ENCODE data around the gene MAVS. TPM values are rescaled to one million over a fixed set of nuclear protein-coding genes. Genes with fewer than 3 reads are reported as not detected.
A peak's percentile ranks its signal among the peaks of the same experiment; 100 is the strongest.
"Not testable (repeated sequence)": the region's sequence is repeated elsewhere in the genome, so short reads cannot be mapped to it uniquely, and the experiment has no call there.

MAVS gene
- total and polyA plus RNA-seq, 9 of the 15 experiments (the other 6 are each of a cell fraction or from before 2014, with no cell fraction given) = 1.6 to 22.0 (median 11.3) TPM

DNA sequence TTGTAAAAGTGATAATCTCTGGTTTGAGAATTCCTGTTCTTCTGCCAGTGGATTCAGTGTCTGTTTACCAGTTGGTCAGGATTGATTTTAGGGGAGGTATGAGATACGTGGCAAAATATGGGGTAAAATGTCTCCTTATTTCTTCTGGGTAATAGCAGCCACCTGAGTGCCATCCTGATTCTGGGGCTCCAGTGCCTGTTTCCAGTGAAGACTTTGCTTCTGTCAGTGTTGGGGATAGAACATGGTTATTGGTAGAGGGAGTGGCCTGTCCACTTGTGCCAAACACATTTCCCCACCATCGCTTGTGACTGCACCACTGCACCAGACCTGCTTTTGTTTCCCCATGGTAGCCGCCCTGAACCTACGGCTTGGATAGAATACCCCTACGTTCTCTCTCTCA is 58.2 kb downstream of the MAVS start:
- Histone ChIP-seq H3K4me3 (no peak overlapping the region), H3K79me2 (ENCODE audit: control insufficient read depth, insufficient read depth, low read length) (peaks cover 93% of the 10 kb centered on the region), H2AFZ (ENCODE audit: low read depth, low read length) (no peak overlapping the region), H3K4me2 (ENCODE audit: insufficient read depth, low read length) (no peak overlapping the region), H3K4me1 (replicated peaks in 1 of 2; ENCODE audit: control insufficient read depth in 2 of 2, insufficient read depth in 2 of 2, low read length in 2 of 2) (peaks cover 7 to 15% of the 10 kb centered on the region in 2 experiments; a peak in 4 of 5 replicates), H4K20me1 (replicated peaks; ENCODE audit: control insufficient read depth, insufficient read depth, low read length) (peaks cover 21% of the 10 kb centered on the region), H3K9me1 (ENCODE audit: control insufficient read depth, insufficient read depth, low read length) (no peaks in the 10 kb centered on the region), H3K27me3 (ENCODE audit: control insufficient read depth in 2 of 2, insufficient read depth in 2 of 2, low read length in 2 of 2) (no peaks in the 10 kb centered on the region), H3K9ac (ENCODE audit: insufficient read depth in 1 of 2, low read depth in 2 of 2, low read length in 2 of 2) (peak overlapping the region in 1 of 2 experiments; percentile 35; a peak in 1 of 4 replicates), H3K27ac (ENCODE audit: extremely low read depth, low read depth, low read length) (no peak overlapping the region), H3K9me3 (replicated peaks; ENCODE audit: control insufficient read depth, insufficient read depth, low read depth, low read length) (no peaks in the 10 kb centered on the region), H3K36me3 (ENCODE audit: control insufficient read depth, insufficient read depth, low read length) (peaks cover 37% of the 10 kb centered on the region)
- ChIA-PET CTCF (ENCODE audit: low intra/inter-chr PET ratio) (no interaction called here), POLR2A (no interaction called here)
- FAIRE-seq (no peak), DNase-seq (ENCODE audit: extremely low read depth in 1 of 4, low spot score in 3 of 4) (no peak), ATAC-seq (no peak)
- in situ Hi-C loops (cut with MboI) = no loop called here
- no TSS peak for BruUV-seq (replicated peaks)
- 86% methylated on average over 5 of the region's 5 CpGs for WGBS (ENCODE audit: insufficient coverage, low coverage, missing lambda C conversion rate)
- intact Hi-C loops (cut with micrococcal nuclease) = no loop called here
- TF ChIP-seq NFRKB (IDR thresholded peaks at IDR 0.05; ENCODE audit: low read depth) = no peak
- no peak for TF ChIP-seq ZNF830 (CRISPR knock-in tag; IDR thresholded peaks at IDR 0.05)
- TF ChIP-seq CBFB (CRISPR knock-in tag; IDR thresholded peaks at IDR 0.05) = no peak
- TF ChIP-seq IFI16 (CRISPR knock-in tag; IDR thresholded peaks at IDR 0.05) = no peak
- TF ChIP-seq MECOM (CRISPR knock-in tag; IDR thresholded peaks at IDR 0.05) = no peak
- no peak for TF ChIP-seq MCM7 (IDR thresholded peaks at IDR 0.05)
- no peak for TF ChIP-seq SNRNP70 (optimal IDR thresholded peaks at IDR 0.05; ENCODE audit: low read depth, low read length)
- no peak for TF ChIP-seq ZNF696 (CRISPR knock-in tag; conservative IDR thresholded peaks at IDR 0.05)
- no peak for TF ChIP-seq FOSL1 (tag; conservative IDR thresholded peaks at IDR 0.05)
- TF ChIP-seq FOXJ2 (tag; IDR thresholded peaks at IDR 0.05) = no peak
- TF ChIP-seq CTCF (IDR thresholded peaks at IDR 0.05 in 2 of 3, conservative IDR thresholded peaks at IDR 0.05 in 1 of 3; ENCODE audit: insufficient read depth in 2 of 3, low read depth in 1 of 3, low read length in 3 of 3) = no peak
- TF ChIP-seq EWSR1 (IDR thresholded peaks at IDR 0.05; ENCODE audit: borderline replicate concordance, low read depth, partially characterized antibody) = no peak
- no peak for TF ChIP-seq TCF7L2 (IDR thresholded peaks at IDR 0.05; ENCODE audit: low read depth, low read length)

DNA sequence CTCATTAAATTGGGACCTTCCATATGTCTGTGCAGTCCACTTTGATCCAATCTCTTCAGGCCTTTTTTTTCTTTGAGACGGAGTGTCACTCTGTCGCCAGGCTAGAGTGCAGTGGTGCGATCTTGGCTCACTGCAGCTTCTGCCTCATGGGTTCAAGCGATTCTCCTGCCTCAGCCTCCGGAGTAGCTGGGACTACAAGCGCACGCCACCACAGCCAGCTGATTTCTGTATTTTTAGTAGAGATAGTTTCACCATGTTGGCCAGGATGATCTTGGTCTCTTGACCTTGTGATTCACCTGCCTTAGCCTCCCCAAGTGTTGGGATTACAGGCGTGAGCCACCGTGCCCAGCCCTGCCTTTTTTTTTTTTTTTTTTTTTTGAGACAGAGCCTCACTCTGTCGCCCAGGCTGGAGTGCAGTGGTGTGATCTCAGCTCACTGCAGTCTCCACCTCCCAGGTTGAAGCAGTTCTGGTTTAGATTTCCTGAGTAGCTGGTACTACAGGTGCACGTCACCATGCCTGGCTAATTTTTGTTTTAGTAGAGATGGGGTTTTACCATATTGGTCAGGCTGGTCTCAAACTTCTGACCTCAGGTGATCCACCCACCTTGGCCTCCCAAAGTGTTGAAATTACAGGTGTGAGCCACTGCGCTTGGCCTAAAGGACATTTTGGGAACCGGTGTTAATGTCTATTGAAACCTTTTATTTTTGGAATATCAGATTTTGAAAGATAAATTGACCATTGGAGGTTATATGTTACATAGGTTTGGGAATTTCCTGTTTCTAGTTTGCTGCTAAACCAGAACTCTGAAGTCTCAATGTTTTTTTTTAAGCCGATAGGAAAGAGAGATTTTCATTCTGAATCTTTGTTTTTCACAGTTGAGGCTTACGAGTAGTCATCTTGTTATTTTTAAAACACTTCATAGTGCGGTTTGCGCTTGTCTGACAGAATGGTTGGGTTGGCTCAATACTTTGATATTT is 60.4 kb downstream of the MAVS start:
- H2AFZ ChIP-seq (ENCODE audit: low read depth, low read length); ATAC-seq; BruUV-seq (replicated peaks); DNase-seq (ENCODE audit: extremely low read depth in 1 of 4, low spot score in 3 of 4); H3K9me1 ChIP-seq (ENCODE audit: control insufficient read depth, insufficient read depth, low read length); H3K27me3 ChIP-seq (ENCODE audit: control insufficient read depth in 2 of 2, insufficient read depth in 2 of 2, low read length in 2 of 2); H3K4me2 ChIP-seq (ENCODE audit: insufficient read depth, low read length); H3K9ac ChIP-seq (ENCODE audit: insufficient read depth in 1 of 2, low read depth in 2 of 2, low read length in 2 of 2); H3K4me3 ChIP-seq; intact Hi-C loops (cut with micrococcal nuclease); H3K9me3 ChIP-seq (replicated peaks; ENCODE audit: control insufficient read depth, insufficient read depth, low read depth, low read length); FAIRE-seq; H3K27ac ChIP-seq (ENCODE audit: extremely low read depth, low read depth, low read length); in situ Hi-C loops (cut with MboI): not testable (repeated sequence)
- CTCF ChIA-PET (ENCODE audit: low intra/inter-chr PET ratio) = interaction anchor here (0.6 kb wide), 1 partner anchor 17 kb away, joined by 3 read pairs; no protein-coding TSS in a partner anchor
- Histone ChIP-seq H3K4me1 (replicated peaks in 1 of 2; ENCODE audit: control insufficient read depth in 2 of 2, insufficient read depth in 2 of 2, low read length in 2 of 2) (peaks cover 24 to 30% of the 10 kb centered on the region in 2 experiments; a peak in 4 of 5 replicates), H3K79me2 (ENCODE audit: control insufficient read depth, insufficient read depth, low read length) (peaks cover 89% of the 10 kb centered on the region), H4K20me1 (replicated peaks; ENCODE audit: control insufficient read depth, insufficient read depth, low read length) (peaks cover 29% of the 10 kb centered on the region), H3K36me3 (ENCODE audit: control insufficient read depth, insufficient read depth, low read length) (peaks cover 51% of the 10 kb centered on the region)
- WGBS (ENCODE audit: insufficient coverage, low coverage, missing lambda C conversion rate) = 91% methylated on average over 14 of the region's 17 CpGs
- POLR2A ChIA-PET = interaction anchor here (0.6 to 1.9 kb wide), 4 partner anchors 10 to 998 kb away, joined by 3 to 8 read pairs (median 4); no protein-coding TSS in a partner anchor
